ENCODE measurements around the gene MDH1. TPM values are rescaled to one million over a fixed set of nuclear protein-coding genes. Genes with fewer than 3 reads are reported as not detected.
A peak's percentile ranks its signal among the peaks of the same experiment; 100 is the strongest.

The MDH1 gene
- total and polyA plus RNA-seq, 7 experiments from 2014 or later: 76.5 to 268 (median 92.1) TPM

- H3K36me3 Mint-ChIP-seq: peaks cover 0 to 6% (median 4%) of the 10 kb centered on the region in 5 donors
- H3K4me3 Mint-ChIP-seq: no peak overlapping the region
- H3K4me1 Mint-ChIP-seq: peaks cover 13 to 45% (median 28%) of the 10 kb centered on the region in 7 donors
- peak overlapping the region in 1 of 9 donors; percentile 54 for H3K27ac Mint-ChIP-seq
- intact Hi-C loops (cut with micrococcal nuclease): loop anchor here in 1 of 2 donors (10.0 kb wide), 1 partner anchor 642 kb away; no protein-coding TSS in a partner anchor
- H3K9me3 ChIP-seq (ENCODE audit: control insufficient read depth in 2 of 3, low read length in 3 of 3): no peaks in the 10 kb centered on the region
- POLR2A ChIA-PET: interaction anchor here (0.8 kb wide), 1 partner anchor 756 kb away, joined by 3 read pairs; no protein-coding TSS in a partner anchor
- DNase-seq (no peak), ATAC-seq (no peak)
- no peak overlapping the region for H3K27ac ChIP-seq (ENCODE audit: low read depth, low read length)
- H3K27me3 Mint-ChIP-seq: no peaks in the 10 kb centered on the region
- H3K27me3 ChIP-seq (ENCODE audit: control insufficient read depth in 2 of 2, insufficient read depth in 2 of 2, low read length in 2 of 2): no peaks in the 10 kb centered on the region
- CTCF ChIA-PET: no interaction called here
- peaks cover 0 to 4% (median 0%) of the 10 kb centered on the region in 11 donors for H3K9me3 Mint-ChIP-seq
- H3K4me3 ChIP-seq (ENCODE audit: low read length): no peak overlapping the region
- peaks cover 8 to 10% of the 10 kb centered on the region in 2 donors for H3K4me1 ChIP-seq (ENCODE audit: control insufficient read depth in 2 of 2, insufficient read depth in 2 of 2, low read length in 2 of 2)
- peaks cover 0 to under 1% (median 0%) of the 10 kb centered on the region in 3 experiments for H3K36me3 ChIP-seq (ENCODE audit: control insufficient read depth in 2 of 3, insufficient read depth in 3 of 3, low read length in 3 of 3)
These were observed 5.9 kb upstream of the MDH1 start for GRCh38 chr2:63582873-63583272.

GRCh38 chr2:63587814-63588384, 864 bp upstream of the MDH1 start:
- no peaks in the 10 kb centered on the region for H3K9me3 ChIP-seq (ENCODE audit: control insufficient read depth in 2 of 3, low read length in 3 of 3)
- intact Hi-C loops (cut with micrococcal nuclease): loop anchor here (1.0 to 10.0 kb wide), 25 partner anchors 253 to 1844 kb away; partner anchors contain the start of genes ACTR2 (in 2 of the 2), B3GNT2 (in 2 of the 2), COMMD1 (in 2 of the 2) and EHBP1 (in 2 of the 2)
- CTCF ChIA-PET: interaction anchor here (0.6 kb wide), 1 partner anchor 348 kb away, joined by 4 read pairs; no protein-coding TSS in a partner anchor
- ATAC-seq (no peak), DNase-seq (peak in 1 of 9 donors; percentile 1)
- no peaks in the 10 kb centered on the region for H3K27me3 Mint-ChIP-seq
- H3K27ac Mint-ChIP-seq: peak overlapping the region; percentile 89 to 99 (median 95)
- H3K4me3 ChIP-seq (ENCODE audit: low read length): peak overlapping the region; percentile 91
- POLR2A ChIA-PET: interaction anchor here (0.6 to 3.9 kb wide), 10 partner anchors 9 to 1734 kb away, joined by 3 to 23 read pairs (median 4); partner anchors contain the start of genes COMMD1, FAM161A, RAB1A and UGP2
- H3K36me3 ChIP-seq (ENCODE audit: control insufficient read depth in 2 of 3, insufficient read depth in 3 of 3, low read length in 3 of 3): peaks cover 0 to 5% (median 4%) of the 10 kb centered on the region in 3 experiments
- H3K36me3 Mint-ChIP-seq: peaks cover 0 to 6% (median 4%) of the 10 kb centered on the region in 5 donors
- peak overlapping the region; percentile 89 to 99 (median 94) for H3K4me3 Mint-ChIP-seq
- peaks cover 0 to 3% (median 0%) of the 10 kb centered on the region in 11 donors for H3K9me3 Mint-ChIP-seq
- H3K27me3 ChIP-seq (ENCODE audit: control insufficient read depth in 2 of 2, insufficient read depth in 2 of 2, low read length in 2 of 2): no peaks in the 10 kb centered on the region
- peaks cover 24 to 62% (median 41%) of the 10 kb centered on the region in 7 donors for H3K4me1 Mint-ChIP-seq
- H3K4me1 ChIP-seq (ENCODE audit: control insufficient read depth in 2 of 2, insufficient read depth in 2 of 2, low read length in 2 of 2): peaks cover 16 to 23% of the 10 kb centered on the region in 2 donors
- H3K27ac ChIP-seq (ENCODE audit: low read depth, low read length): peak overlapping the region; percentile 89

- peaks cover 0 to 5% (median 4%) of the 10 kb centered on the region in 3 experiments for H3K36me3 ChIP-seq (ENCODE audit: control insufficient read depth in 2 of 3, insufficient read depth in 3 of 3, low read length in 3 of 3)
- H3K4me3 ChIP-seq (ENCODE audit: low read length): peak overlapping the region; percentile 91
- no peaks in the 10 kb centered on the region for H3K27me3 ChIP-seq (ENCODE audit: control insufficient read depth in 2 of 2, insufficient read depth in 2 of 2, low read length in 2 of 2)
- ChIA-PET CTCF (interaction anchor here (0.6 to 1.1 kb wide), 2 partner anchors 272 to 884 kb away, joined by 3 read pairs; partner anchors contain the start of gene EHBP1), POLR2A (interaction anchor here (1.0 to 3.9 kb wide), 8 partner anchors 7 to 1736 kb away, joined by 3 to 23 read pairs (median 4); partner anchors contain the start of genes ACTR2, FAM161A, RAB1A and UGP2)
- H3K9me3 ChIP-seq (ENCODE audit: control insufficient read depth in 2 of 3, low read length in 3 of 3): no peaks in the 10 kb centered on the region
- H3K27ac ChIP-seq (ENCODE audit: low read depth, low read length): peak overlapping the region; percentile 89
- no peak for ATAC-seq
- peak in 2 of 9 donors; percentile 1 to 11 for DNase-seq
- Mint-ChIP-seq H3K4me1 (peaks cover 30 to 70% (median 52%) of the 10 kb centered on the region in 7 donors), H3K27ac (peak overlapping the region; percentile 89 to 99 (median 95)), H3K36me3 (peaks cover 0 to 9% (median 1%) of the 10 kb centered on the region in 5 donors), H3K9me3 (peaks cover 0 to 3% (median 0%) of the 10 kb centered on the region in 11 donors), H3K4me3 (peak overlapping the region; percentile 89 to 99 (median 94)), H3K27me3 (no peaks in the 10 kb centered on the region)
- intact Hi-C loops (cut with micrococcal nuclease): loop anchor here (2.0 to 10.0 kb wide), 10 partner anchors 299 to 1843 kb away; partner anchors contain the start of genes VPS54 (in 2 of the 2), B3GNT2 (in 1 of the 2), COMMD1 (in 1 of the 2) and SERTAD2 (in 1 of the 2)
- H3K4me1 ChIP-seq (ENCODE audit: control insufficient read depth in 2 of 2, insufficient read depth in 2 of 2, low read length in 2 of 2): peaks cover 16 to 23% of the 10 kb centered on the region in 2 donors
These were observed 590 bp downstream of the MDH1 start for GRCh38 chr2:63589148-63589958.

GRCh38 chr2:63590626-63591408, 2.1 kb downstream of the MDH1 start:
- H3K9me3 Mint-ChIP-seq: peaks cover 0 to 3% (median 0%) of the 10 kb centered on the region in 11 donors
- Histone ChIP-seq H3K4me1 (ENCODE audit: control insufficient read depth in 2 of 2, insufficient read depth in 2 of 2, low read length in 2 of 2) (peaks cover 16 to 23% of the 10 kb centered on the region in 2 donors), H3K4me3 (ENCODE audit: low read length) (no peak overlapping the region), H3K9me3 (ENCODE audit: control insufficient read depth in 2 of 3, low read length in 3 of 3) (no peaks in the 10 kb centered on the region), H3K27me3 (ENCODE audit: control insufficient read depth in 2 of 2, insufficient read depth in 2 of 2, low read length in 2 of 2) (no peaks in the 10 kb centered on the region), H3K27ac (ENCODE audit: low read depth, low read length) (no peak overlapping the region), H3K36me3 (ENCODE audit: control insufficient read depth in 2 of 3, insufficient read depth in 3 of 3, low read length in 3 of 3) (peaks cover 12 to 16% (median 13%) of the 10 kb centered on the region in 3 experiments)
- peaks cover 0 to 14% (median 4%) of the 10 kb centered on the region in 5 donors for H3K36me3 Mint-ChIP-seq
- ATAC-seq (no peak), DNase-seq (no peak)
- intact Hi-C loops (cut with micrococcal nuclease): no loop called here
- H3K27ac Mint-ChIP-seq: peak overlapping the region in 4 of 9 donors; percentile 8 to 95 (median 57)
- H3K4me1 Mint-ChIP-seq: peaks cover 30 to 75% (median 61%) of the 10 kb centered on the region in 7 donors
- ChIA-PET POLR2A (interaction anchor here (0.6 to 3.5 kb wide), 2 partner anchors 96 to 251 kb away, joined by 4 to 23 read pairs; partner anchors contain the start of gene UGP2), CTCF (no interaction called here)
- no peaks in the 10 kb centered on the region for H3K27me3 Mint-ChIP-seq
- H3K4me3 Mint-ChIP-seq: peak overlapping the region in 9 of 10 donors; percentile 5 to 99 (median 95)

- no peaks in the 10 kb centered on the region for H3K27me3 Mint-ChIP-seq
- ChIA-PET CTCF (no interaction called here), POLR2A (no interaction called here)
- no peak overlapping the region for H3K4me3 ChIP-seq (ENCODE audit: low read length)
- no peak overlapping the region for H3K27ac ChIP-seq (ENCODE audit: low read depth, low read length)
- peaks cover 35 to 78% (median 63%) of the 10 kb centered on the region in 7 donors for H3K4me1 Mint-ChIP-seq
- peaks cover 16 to 23% of the 10 kb centered on the region in 2 donors for H3K4me1 ChIP-seq (ENCODE audit: control insufficient read depth in 2 of 2, insufficient read depth in 2 of 2, low read length in 2 of 2)
- no peaks in the 10 kb centered on the region for H3K27me3 ChIP-seq (ENCODE audit: control insufficient read depth in 2 of 2, insufficient read depth in 2 of 2, low read length in 2 of 2)
- intact Hi-C loops (cut with micrococcal nuclease): no loop called here
- H3K4me3 Mint-ChIP-seq: peak overlapping the region in 4 of 10 donors; percentile 4 to 47 (median 34)
- H3K27ac Mint-ChIP-seq: peak overlapping the region in 1 of 9 donors; percentile 37
- peaks cover 4 to 19% (median 7%) of the 10 kb centered on the region in 5 donors for H3K36me3 Mint-ChIP-seq
- ATAC-seq (no peak), DNase-seq (no peak)
- no peaks in the 10 kb centered on the region for H3K9me3 ChIP-seq (ENCODE audit: control insufficient read depth in 2 of 3, low read length in 3 of 3)
- peaks cover 0 to 3% (median 0%) of the 10 kb centered on the region in 11 donors for H3K9me3 Mint-ChIP-seq
- H3K36me3 ChIP-seq (ENCODE audit: control insufficient read depth in 2 of 3, insufficient read depth in 3 of 3, low read length in 3 of 3): peaks cover 12 to 17% (median 13%) of the 10 kb centered on the region in 3 experiments
These were observed 2.9 kb downstream of the MDH1 start for GRCh38 chr2:63591566-63592175.
